Measurements from ENCODE around the gene DNASE1L2.

Gene DNASE1L2

DNA sequence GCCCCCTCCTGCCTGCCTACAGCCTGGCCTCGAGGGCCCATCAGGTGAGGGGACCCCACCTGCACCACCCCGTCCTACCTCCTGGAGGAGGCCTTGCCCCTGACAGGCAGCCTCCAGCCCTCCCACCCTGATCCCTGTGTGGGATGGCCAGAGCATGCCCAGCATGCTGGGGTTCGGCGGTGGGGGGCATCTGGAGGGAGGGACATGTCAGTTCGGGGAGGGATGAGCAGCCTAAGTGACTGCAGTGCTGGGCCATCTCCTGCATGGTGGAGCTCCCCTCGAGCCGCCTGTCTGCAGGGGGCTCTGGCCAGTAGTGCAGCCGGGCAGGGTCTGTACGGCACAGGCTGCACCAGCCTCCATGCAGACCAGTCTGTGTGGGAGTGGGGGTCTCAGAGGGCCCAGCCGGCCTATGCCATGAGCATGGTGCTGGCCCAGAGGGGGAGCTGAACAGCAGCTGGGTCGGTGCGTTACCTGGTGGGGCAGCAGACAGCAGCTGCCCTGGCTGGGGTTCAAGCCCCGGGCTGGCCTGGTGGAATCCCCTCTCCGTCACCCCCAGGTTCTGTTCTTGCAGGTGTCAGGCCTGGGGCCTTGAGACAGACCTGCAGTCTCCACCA lies 35.7 kb downstream of the DNASE1L2 start:
- no peak for DNase-seq

DNA sequence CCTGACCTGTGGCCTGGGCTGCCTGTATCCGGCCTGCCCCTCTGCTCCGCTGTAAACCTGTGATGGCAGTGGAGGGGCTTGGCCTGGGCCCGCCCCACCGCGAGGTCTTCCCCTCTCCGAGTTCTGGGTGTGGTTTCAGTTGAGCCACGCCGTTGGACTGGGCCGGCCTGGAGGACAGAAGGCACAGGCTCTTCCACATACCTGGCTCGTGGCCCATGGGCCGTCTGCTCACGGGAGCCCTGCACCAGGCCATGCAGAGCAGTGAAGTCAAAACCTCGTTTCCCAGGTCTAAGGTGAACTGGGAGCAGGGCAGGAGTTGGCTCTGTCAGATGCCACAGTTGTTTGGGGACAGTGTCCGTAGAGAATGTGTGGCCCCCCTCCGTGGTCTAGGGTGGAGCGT lies 37.2 kb downstream of the DNASE1L2 start:
- no peak for DNase-seq

DNA sequence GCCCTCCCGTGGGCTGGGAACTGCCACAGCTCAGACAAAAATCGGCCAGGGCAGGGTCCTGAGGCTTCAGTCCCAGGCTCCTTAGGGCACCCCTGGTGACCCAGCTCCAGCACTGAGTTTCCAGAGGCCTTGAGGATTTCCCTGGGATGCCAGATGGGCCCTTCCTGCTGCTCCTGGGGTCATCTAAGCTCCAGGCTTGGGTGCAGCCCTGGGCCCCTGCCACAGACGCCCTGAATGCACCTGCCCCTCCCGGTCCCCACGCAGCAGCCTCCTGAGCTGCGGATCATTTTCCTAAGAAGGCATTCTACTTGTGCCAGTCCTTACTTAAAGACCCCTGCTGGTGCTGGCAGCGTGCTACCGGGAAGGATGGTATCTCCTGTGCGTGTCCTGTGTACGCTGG lies 37.7 kb downstream of the DNASE1L2 start:
- no peak for DNase-seq

DNA sequence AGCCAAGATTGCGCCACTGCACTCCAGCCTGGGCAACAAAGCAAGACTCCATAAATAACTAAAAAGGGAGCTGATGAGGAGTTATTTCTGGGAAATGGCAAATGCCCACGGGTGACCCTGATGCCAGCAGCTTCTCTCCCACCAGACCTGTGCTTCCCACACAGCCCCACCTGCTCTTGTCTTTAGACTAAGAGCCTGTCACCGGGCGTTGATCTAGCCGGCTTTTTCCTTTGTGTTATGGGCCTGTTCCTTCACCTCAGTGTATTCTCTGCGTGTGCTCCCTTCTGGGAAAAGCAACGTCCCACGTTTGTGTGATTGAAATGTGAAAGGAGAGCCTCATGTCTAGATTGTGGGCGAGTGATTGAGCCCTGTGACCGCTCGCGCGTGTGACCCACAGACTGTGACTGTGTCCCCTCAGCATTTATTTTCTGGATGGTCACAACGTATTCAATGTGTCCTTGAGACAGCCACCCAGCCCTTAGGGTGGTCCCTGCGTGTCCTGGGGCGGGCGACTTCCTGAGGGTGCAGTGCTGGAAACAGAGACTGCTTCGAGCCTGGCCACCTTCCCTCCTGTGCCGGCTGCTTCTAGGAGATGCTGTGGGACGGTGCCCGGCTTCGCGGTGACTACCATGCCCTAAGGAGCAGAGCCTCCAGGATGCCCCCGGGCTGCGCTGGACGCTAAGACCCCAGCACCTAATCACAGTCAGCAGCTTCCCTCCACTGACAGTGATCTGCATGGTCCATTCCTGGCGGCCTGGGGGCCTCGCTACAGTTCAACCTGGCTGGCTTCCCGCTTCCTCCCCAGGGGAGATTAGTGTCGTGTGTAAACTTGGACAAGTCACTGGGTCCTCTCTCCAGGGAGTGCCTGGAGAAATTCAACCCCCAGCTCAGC lies 39.5 kb downstream of the DNASE1L2 start:
- no peak for DNase-seq

- no peak for DNase-seq
Observed at GRCh38 chr16:2276368-2277195, 40.3 kb downstream of the DNASE1L2 start.

DNA sequence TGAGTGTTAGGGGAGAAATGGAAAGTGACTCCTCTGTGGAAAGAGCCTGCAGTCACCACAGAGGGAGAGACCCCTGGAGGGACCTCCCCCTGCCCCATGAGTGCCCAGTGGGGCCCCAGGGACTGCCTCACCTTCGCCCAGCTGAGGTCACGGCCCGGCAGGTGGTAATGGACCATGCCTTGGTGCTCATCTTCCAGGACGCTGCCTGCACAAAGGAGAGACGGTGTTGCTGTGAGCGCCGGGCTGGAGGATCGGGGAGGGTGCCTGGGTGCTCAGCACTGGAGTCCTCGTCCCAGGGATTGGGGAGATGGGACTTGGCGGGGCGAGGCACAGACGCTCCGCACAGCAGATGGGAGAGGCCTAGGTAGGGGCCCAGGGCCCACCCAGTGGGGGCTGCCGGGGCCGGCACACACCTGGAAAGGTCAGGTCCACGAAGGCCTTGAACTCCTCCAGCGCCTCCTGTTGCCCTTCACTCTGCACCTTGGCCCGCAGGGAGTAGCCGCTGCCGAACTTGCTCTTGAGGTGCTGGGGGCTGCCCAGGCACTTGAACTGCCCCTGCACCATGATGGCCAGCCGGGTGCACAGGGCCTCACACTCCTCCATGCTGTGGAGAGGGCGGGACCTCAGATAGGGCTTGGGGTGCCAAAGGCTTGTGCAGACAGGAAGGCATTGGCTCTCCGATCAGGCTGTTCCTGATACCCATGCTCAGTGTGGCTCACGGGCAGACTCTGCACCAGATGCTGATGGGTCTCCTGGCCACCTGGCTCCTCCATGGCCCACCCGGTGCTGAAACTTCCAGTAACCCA lies 41.4 kb downstream of the DNASE1L2 start:
- no peak for DNase-seq

GRCh38 chr16:2278272-2278608 lies 42.0 kb downstream of the DNASE1L2 start:
- no peak for DNase-seq

GRCh38 chr16:2278956-2279800 lies 42.9 kb downstream of the DNASE1L2 start:
- DNase-seq, result no peak

- no peak for DNase-seq
Observed at GRCh38 chr16:2280461-2280860, 44.2 kb downstream of the DNASE1L2 start.

GRCh38 chr16:2280981-2281542 lies 44.8 kb downstream of the DNASE1L2 start:
- DNase-seq, result no peak

- no peak for DNase-seq
Observed at GRCh38 chr16:2282262-2282661, 46.0 kb downstream of the DNASE1L2 start.

DNA sequence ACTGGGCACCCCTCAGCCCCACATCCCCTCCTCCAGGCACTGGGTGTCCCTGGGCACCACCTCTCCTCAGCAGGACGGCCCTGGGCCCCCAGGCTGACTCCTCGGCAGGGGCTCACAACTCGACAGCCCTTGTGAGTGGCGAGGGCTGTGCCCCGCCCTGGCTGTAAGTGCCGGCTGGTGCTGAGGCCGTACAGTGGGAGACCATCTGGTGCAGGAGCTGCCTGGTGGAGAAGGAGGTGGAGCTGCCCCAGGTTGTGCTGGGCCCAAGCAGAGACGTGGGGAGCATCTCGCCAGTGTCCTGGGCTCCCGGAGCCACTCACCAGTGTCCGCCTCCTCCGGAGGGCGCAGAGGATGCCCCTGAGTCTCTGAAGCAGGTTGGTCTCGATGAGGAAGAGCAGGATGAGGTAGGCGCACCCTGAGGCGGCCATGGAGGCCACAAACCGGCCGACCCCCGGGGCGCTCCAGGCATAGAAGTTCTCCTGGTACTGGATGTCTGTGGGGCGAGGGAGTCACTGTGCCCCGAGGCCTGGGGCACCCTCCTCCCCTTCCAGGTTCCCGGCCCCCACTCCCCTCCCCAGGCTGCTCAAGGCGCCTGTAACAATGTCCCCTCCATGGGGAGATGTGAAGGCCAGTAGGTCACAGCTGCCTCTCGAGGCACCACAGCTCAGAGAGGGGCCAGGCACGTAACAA lies 46.8 kb downstream of the DNASE1L2 start:
- no peak for DNase-seq

GRCh38 chr16:2284001-2284770 lies 47.9 kb downstream of the DNASE1L2 start:
- no peak for DNase-seq

GRCh38 chr16:2284797-2285576 lies 48.7 kb downstream of the DNASE1L2 start:
- DNase-seq, result no peak

GRCh38 chr16:2285731-2286191 lies 49.5 kb downstream of the DNASE1L2 start:
- no peak for DNase-seq

DNA sequence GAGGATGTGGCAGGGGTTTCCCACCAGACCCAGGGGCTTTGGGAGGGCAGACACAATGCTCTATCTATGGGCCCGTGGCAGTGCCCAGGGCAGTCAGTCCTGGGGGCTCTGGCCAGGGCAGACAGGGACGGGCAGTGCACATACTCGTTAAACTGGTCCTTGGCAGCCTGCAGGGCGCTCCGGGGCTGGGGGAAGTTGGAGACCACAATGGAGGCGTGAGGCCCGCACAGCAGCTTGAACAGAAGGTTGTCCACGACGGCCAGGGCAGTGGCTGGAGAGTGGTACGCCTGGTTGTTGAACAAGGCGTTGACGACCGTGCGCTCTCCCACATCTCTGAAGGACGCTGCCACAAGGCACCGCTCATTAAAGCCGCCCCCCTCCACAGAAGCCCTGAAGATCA lies 50.3 kb downstream of the DNASE1L2 start:
- no peak for DNase-seq

DNA sequence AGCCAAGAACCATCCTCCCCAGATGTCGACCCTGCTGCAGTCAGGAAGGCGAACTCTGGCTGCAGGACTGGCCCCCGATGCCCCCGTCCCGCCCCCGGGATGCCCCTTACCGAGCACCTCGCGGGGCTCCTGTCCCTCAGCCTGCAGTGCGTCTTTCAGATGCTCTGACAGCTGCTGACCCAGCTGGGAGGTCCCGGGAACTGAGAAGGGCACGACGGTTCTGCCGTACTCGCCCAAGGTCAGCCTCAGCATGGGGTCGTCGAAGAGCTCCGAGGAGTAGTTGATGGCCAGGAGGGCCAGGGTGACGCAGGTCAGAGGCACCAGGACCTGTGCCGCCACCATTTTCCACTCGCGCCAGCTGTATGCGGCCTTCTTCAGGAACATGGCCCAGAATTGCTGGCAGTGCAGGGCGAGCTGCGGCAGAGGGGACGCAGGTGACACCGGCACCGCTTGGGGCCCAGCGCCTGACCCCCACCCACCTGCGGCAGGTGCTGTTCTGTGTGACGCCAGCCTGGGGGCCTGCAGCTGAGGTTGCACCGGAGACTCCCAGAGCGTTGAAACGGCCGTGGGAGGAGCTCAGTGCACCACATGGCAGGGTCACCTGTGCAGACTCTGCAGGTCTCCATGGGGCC lies 51.8 kb downstream of the DNASE1L2 start:
- no peak for DNase-seq

All from hippocampal formation (tissue), 2 donors.